Left renal pelvis (tissue), 4 donors: Measurements from ENCODE around the gene RSPH6A. TPM values are rescaled to one million over a fixed set of nuclear protein-coding genes. Genes with fewer than 3 reads are reported as not detected.
A peak's percentile ranks its signal among the peaks of the same experiment; 100 is the strongest.

Source experiments
- DNase-seq, 4 donors: peaks; one replicate each; pipeline ENCODE4 v3.0.0-alpha.2; 2013; ENCODE audit warnings: low read depth in 4 of 4, low spot score in 3 of 4
- polyA plus RNA-seq, 4 donors: library from polyadenylated mRNA; unstranded; fragments of 120-200 nt; gene quantifications; one replicate each; pipeline ENCODE4 v1.2.1, GENCODE V29; 2013; ENCODE audit not compliant: insufficient read length in 4 of 4

RSPH6A gene
- polyA plus RNA-seq, 4 donors = not detected

- DNase-seq = no peak
Measured at GRCh38 chr19:45825917-45826893, 11.1 kb upstream of the RSPH6A start.

- DNase-seq = no peak
Measured at GRCh38 chr19:45825263-45825605, 10.1 kb upstream of the RSPH6A start.

DNA sequence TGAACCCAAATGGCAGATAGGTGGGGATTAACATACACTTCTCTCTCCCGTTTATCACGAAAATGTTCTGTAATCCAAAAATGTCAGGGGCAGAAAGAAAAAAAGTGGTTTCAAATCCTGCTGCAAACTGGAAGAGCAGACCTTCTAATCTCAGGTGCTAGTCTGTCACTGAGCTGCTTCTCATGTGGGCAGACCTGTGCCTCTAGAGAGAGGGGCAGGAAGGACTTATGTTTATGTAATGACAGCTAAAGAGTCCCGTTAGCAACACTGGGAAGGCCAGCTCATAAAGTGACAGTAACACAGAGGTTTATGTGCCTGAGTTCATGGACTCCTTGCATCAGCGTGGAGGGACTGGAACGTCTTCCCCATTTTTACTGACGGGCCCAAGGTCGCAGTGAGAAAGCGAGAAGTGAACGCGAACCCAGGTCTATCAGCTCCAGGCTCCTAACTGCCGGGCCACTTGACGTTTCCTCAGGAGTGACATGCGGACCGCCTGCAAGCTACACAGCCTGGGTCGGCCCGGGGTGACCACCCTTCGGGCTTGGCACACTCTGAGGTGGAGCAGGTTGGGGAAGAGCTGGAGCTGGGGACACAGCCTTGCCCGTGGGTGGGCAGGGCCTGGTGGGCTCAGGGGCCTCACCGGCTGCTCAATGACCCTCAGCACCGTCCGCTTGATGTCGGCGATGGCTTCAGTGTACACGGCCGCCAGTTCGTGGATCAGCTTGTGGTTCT lies 9.6 kb upstream of the RSPH6A start:
- no peak for DNase-seq

- no peak for DNase-seq
Measured at GRCh38 chr19:45824041-45824471, 8.9 kb upstream of the RSPH6A start.

DNA sequence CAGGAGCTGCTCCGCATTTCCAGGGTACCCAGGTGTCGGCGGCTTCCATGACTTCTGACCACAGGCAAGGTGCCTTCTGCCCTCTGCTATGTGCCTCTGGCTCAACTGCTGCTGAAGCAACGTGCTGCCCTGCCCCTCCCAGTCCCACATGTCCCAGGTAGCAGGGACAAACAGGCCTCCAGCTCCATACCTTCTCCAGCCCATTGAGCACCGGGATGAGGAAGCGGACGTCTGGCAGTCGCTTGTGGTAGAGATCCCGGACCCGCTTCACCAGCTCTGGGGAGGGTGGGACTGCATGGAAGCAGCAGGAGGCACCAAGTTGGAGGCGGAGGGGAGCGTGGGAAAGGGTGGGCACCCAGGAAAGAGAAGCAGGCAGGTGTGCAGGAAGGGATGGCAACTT lies 8.1 kb upstream of the RSPH6A start:
- DNase-seq = no peak

DNA sequence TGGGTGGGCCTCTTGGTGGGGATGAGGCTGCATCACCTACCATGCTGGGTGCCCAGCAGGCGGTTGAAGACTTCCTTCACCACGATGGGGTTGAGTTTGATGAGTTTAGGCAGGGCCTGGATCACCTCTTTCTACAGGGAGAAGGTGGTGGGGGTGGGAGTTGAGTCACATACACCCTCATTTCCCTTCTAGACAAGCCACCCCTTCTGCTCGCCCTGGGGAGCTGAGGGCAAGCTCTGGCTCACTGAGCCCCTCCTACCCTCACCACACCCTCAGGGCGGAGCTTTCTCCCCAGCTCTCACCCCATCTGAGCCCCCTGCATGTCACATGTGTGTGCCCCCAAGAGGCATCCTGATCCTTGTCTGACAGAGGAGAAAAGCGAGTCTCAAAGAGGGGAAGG lies 7.6 kb upstream of the RSPH6A start:
- no peak for DNase-seq

DNA sequence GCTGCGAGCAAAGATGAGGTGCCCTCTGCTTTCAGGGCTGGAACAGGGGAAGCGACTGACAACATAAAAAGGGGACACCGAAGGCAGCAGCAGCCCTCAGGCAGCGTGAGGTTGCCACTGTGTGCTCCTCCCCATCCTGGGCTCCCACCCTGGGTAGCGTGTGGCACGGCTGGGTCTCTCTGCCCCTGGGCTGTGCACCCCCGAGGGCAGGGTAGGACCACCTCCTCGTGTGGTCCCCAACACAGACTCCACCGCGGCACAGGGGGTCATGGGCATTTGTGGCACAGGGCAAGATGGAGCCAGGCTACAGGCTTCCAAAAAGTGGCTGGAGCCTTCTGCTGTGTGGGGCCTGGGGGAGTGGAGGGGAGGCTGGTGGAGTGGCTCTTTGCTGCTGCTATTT lies 6.5 kb upstream of the RSPH6A start:
- DNase-seq = no peak

DNA sequence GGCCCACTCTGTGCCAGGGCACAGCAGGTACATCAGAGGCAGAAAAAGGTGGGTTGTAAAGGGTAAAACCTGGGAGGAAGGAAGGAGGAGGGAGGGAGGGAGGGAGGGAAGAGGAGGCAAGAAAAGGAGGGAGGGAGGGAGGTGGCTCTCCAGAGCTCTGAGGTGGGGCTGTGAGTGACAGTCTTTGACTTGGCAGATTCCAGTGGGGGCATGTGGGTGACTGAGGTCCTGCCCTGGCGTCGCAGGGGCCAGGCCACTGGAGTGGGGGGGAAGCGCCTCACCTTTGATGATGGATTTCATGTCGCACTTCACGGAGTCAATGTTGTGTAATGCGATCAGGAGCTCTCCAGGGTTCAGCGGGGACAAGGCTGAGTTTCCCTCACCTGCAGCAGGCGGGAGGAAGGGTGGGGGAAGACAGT lies 6.0 kb upstream of the RSPH6A start:
- DNase-seq = no peak

- no peak for DNase-seq
Measured at GRCh38 chr19:45820413-45821102, 5.5 kb upstream of the RSPH6A start.

- DNase-seq = no peak
Measured at GRCh38 chr19:45819769-45820168, 4.7 kb upstream of the RSPH6A start.

DNA sequence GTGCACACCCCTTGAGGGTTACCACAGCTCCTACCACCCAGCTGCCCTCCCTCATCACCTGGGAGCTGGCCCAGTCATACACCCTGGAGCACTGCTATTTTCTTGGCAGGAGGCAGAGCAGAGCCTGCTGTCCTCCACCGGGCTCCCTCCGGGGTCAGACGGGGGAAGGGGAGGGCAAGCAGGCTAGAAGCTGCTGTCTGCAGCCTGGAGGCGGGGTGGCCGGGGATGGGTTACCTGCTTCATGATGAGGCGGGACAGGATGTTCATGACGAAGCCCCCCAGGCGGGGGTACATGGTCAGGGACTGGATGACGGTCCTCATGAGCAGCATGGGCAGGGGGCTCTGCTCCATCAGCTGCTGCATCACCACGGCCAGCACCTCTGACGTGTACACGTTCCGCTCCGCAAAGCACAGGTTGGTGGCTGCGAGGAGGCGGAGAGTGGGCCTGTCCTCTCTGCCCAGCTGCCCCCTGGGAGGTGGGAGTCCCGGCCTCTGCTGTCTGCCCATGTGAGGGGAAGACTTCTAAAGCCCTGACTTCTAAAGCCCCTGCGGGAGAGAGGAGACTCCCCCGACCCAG lies 2.7 kb upstream of the RSPH6A start:
- DNase-seq = no peak

- peak; percentile 75 to 90 (median 85) for DNase-seq
Measured at GRCh38 chr19:45817010-45817724, 2.1 kb upstream of the RSPH6A start.

- DNase-seq = no peak
Measured at GRCh38 chr19:45816236-45817009, 1.3 kb upstream of the RSPH6A start.

DNA sequence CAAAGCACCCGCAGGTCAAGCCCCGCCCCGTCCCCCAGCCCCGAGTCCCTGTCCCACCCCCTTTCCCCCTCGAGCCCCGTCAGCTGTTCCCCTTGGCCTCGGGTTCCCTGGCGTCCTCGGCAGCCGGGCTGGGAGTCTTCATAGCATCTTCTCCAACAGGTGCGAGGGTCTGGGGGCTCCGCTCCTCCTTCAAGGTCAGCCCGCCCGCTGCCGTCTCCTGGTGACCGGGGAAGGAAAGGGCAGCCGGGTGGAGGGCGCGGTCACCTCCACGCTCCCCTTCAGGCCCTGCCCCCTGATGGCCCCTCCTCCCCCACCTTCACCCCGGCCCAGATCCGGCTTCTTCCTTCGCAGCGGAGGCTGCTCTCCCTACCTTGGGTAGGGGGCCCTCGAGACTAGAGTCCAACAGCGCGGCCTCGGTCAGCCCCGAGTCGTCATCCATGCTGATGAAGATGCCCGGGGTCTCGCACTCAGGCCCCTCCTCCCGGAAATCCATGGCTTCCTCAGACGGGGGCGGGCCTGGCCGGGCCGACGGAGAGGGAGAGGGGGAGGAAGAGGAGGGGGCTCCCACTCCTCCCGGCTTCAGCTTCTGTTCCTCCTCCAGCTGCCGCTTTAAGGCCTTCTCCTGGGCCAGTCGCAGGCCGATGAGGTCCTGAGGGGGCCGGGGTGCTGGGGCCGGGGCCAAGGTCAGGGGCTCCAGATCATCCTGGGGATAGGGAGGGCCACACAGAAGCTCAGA lies 541 bp upstream of the RSPH6A start:
- DNase-seq = peak in 3 of 4 donors; percentile 51 to 61 (median 51)

DNA sequence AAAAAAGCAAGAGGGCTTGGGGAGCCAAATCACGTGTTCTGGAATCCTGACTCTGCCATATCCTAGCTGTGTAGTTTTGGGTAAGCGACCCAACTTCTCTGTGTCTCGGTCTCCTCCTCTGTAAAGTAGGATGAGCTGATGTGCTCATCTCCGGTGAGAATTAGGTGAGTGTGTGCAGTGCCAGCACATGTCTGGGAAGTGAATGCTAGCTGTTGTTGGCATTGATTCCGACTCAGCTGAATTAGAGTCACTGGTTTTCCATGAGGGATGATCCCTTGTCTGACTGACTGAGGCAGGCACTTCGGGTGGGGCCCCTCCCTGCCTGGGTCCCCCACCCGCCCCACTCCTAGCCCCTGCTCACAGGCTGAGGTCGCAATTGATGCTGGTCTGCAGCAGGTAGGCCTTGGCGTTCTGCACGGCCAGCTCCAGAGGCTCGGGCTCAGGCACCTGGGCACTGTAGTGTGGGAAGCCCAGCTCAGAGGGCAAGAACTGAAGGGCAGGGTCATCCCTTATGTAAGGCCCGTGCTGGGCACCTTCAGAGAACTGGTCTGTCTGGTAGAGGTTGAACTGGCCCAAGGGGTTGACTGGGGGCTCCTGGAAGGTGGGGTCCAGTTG lies 835 bp downstream of the RSPH6A start:
- DNase-seq = no peak

DNA sequence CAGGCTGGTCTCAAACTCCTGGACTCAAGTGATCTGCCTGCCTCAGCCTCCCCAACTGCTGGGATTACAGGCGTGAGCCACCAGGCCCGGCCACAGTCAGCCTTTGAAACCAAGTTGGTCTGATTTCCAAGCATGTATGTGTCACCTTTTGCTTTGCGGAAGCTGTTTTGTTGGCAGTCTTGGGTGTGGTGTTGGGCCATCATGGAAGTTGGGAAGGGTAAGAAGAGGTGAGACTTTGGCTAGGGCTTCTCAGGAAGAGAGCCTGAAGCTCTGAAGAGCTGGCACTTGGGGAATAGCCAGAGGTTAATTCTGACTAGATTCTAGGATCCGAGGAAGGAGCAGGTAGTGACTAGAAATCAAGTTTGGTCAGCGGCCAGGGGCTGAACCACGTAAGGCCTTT lies 2.8 kb downstream of the RSPH6A start:
- DNase-seq = no peak

DNA sequence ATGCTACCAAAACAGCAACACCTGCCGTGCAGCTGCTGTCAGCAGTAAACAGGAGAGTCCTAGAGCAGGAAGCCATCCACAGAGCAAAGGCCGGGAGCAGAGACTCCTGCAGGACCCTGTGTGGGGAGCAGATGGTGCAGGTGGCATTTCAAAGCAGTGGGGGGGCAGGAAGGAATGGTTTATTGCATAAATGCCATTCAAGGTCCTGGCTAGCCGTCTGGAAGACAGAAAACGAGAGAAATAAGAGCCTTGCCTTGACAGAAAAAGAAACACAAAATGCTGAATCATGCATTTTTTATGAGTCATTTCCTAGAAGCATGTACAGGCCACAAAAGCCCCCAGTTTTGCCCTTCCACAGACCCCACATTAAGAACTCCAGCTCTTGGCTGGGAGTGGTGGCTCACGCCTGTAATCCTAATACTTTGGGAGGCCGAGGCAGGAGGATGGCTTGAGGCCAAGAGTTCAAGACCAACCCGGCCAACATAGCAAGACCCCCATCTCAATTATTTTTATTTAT lies 5.4 kb downstream of the RSPH6A start:
- no peak for DNase-seq

- no peak for DNase-seq
Measured at GRCh38 chr19:45805719-45806118, 9.4 kb downstream of the RSPH6A start.
